Endothelial cell of umbilical vein (primary cell): ENCODE results near the gene OR1I1. TPM values are rescaled to one million over a fixed set of nuclear protein-coding genes. Genes with fewer than 3 reads are reported as not detected.

Experiments
- BruUV-seq: library from RNA; stranded (reverse); fragments of 400-500 nt; replicated peaks from 2 replicates; lab custom pipeline; 2021; lab: Mats Ljungman, UMichigan
- CTCF ChIA-PET: fragments of 300-600, 350-600 bp; sonication (Branson Sonifier 250); formaldehyde crosslinking; loops from one replicate; lab custom pipeline; 2021; ENCODE audit warnings: antibody characterized with exemption, inconsistent platforms; lab: Charles Lee
- POLR2A ChIA-PET: fragments of 300-600, 350-600 bp; sonication (Branson Sonifier 250); formaldehyde crosslinking; loops from one replicate; lab custom pipeline; 2021; ENCODE audit warnings: antibody characterized with exemption, inconsistent platforms; lab: Charles Lee
- DNase-seq: peaks from one replicate; pipeline ENCODE4 v3.0.0-alpha.2; 2011; ENCODE audit warnings: low read depth, low spot score
- FAIRE-seq: peaks from 2 replicates; lab custom pipeline; 2011; peaks lifted over from hg19 to GRCh38; lab: Jason Lieb, UNC
- H2AFZ ChIP-seq: 2 replicates; pipeline ENCODE4 v1.6.0; 2012; ENCODE audit warnings: low read depth, low read length, control low read depth, inconsistent platforms
- H3K27ac ChIP-seq: 2 replicates; pipeline ENCODE4 v1.5.1; 2011; ENCODE audit warnings: low read depth, mild to moderate bottlenecking, control low read depth, low read length, moderate library complexity; ENCODE audit not compliant: insufficient read depth
- H3K27me3 ChIP-seq, 2 experiments: 2 replicates each; pipeline versions ENCODE4 v1.6.0 to v1.6.1; 2011; ENCODE audit warnings: low read length in 2 of 2, mixed read lengths in 1 of 2; ENCODE audit not compliant: control insufficient read depth in 2 of 2, insufficient read depth in 2 of 2
- H3K36me3 ChIP-seq, 2 experiments: 2 replicates in 1 of 2; 3 replicates in 1 of 2; pipeline ENCODE4 v1.5.1; 2011; ENCODE audit warnings: low read length in 2 of 2, mild to moderate bottlenecking in 1 of 2, moderate library complexity in 1 of 2; ENCODE audit not compliant: control insufficient read depth in 2 of 2, insufficient read depth in 2 of 2; ENCODE audit errors: extremely low read depth in 1 of 2
- H3K4me1 ChIP-seq: 3 replicates; pipeline ENCODE4 v1.5.1; 2011; ENCODE audit warnings: mild to moderate bottlenecking, low read length; ENCODE audit not compliant: control insufficient read depth, insufficient read depth; ENCODE audit errors: extremely low read depth
- H3K4me2 ChIP-seq: 2 replicates; pipeline ENCODE4 v1.6.1; 2011; ENCODE audit warnings: low read length, control low read depth, mixed read lengths; ENCODE audit not compliant: insufficient read depth
- H3K4me3 ChIP-seq, 3 experiments: fragments of 200-600 bp in 1 of 3; sonication (generic), shearing (Covaris generic) in 1 of 3; replicated peaks in 1 of 3; 2 replicates each; pipeline ENCODE4 v1.5.1; 2011 to 2016; ENCODE audit warnings: control low read depth in 3 of 3, low read length in 3 of 3, mild to moderate bottlenecking in 2 of 3, inconsistent platforms in 1 of 3, low read depth in 1 of 3, moderate library complexity in 1 of 3; ENCODE audit not compliant: insufficient read depth in 1 of 3
- H3K79me2 ChIP-seq: 2 replicates; pipeline ENCODE4 v1.6.0; 2012; ENCODE audit warnings: low read length, inconsistent platforms; ENCODE audit not compliant: control insufficient read depth, insufficient read depth
- H3K9ac ChIP-seq: replicated peaks from 2 replicates; pipeline ENCODE3; 2011; ENCODE audit warnings: low read length, control low read depth; ENCODE audit not compliant: insufficient read depth; ENCODE audit errors: extremely low read depth
- H3K9me1 ChIP-seq: replicated peaks from 3 replicates; pipeline ENCODE4 v1.6.0; 2011; ENCODE audit warnings: mild to moderate bottlenecking, low read length; ENCODE audit not compliant: control insufficient read depth, insufficient read depth; ENCODE audit errors: extremely low read depth
- H3K9me3 ChIP-seq: replicated peaks from 2 replicates; pipeline ENCODE4 v1.5.1; 2012; ENCODE audit warnings: low read length, inconsistent platforms; ENCODE audit not compliant: control insufficient read depth, insufficient read depth
- H4K20me1 ChIP-seq: replicated peaks from 2 replicates; pipeline ENCODE3; 2011; ENCODE audit warnings: mild to moderate bottlenecking, low read length; ENCODE audit not compliant: control insufficient read depth, insufficient read depth; ENCODE audit errors: extremely low read depth
- CTCF ChIP-seq, 2 donors: IDR thresholded peaks; 1 replicate in 1 of 2; 2 replicates in 1 of 2; pipeline ENCODE4 v1.5.1; 2011; ENCODE audit warnings: low read length in 2 of 2, mild to moderate bottlenecking in 2 of 2, moderate library complexity in 2 of 2, control low read depth in 1 of 2, inconsistent platforms in 1 of 2, low read depth in 1 of 2; ENCODE audit not compliant: insufficient read depth in 1 of 2; ENCODE audit errors: extremely low read depth in 1 of 2
- EZH2 ChIP-seq: IDR thresholded peaks from 2 replicates; pipeline ENCODE4 v1.6.1; 2012; ENCODE audit warnings: borderline replicate concordance, low read depth, mild to moderate bottlenecking, moderate library complexity, low read length, inconsistent platforms; ENCODE audit not compliant: severe bottlenecking
- FOS ChIP-seq: IDR thresholded peaks from 2 replicates; pipeline ENCODE4 v1.6.1; 2011; ENCODE audit warnings: mild to moderate bottlenecking, low read length, moderate library complexity, borderline replicate concordance; ENCODE audit not compliant: insufficient read depth
- GATA2 ChIP-seq: IDR thresholded peaks from 2 replicates; pipeline ENCODE4 v1.7.0; 2011; ENCODE audit warnings: low read depth, mild to moderate bottlenecking, moderate library complexity, mixed read lengths, low read length; ENCODE audit not compliant: insufficient read length, insufficient read depth
- JUN ChIP-seq: IDR thresholded peaks from 2 replicates; pipeline ENCODE4 v1.6.1; 2011; ENCODE audit warnings: borderline replicate concordance, low read depth; ENCODE audit not compliant: insufficient read length, insufficient read depth
- MYC ChIP-seq: IDR thresholded peaks from one replicate; pipeline ENCODE4 v1.6.1; 2011; ENCODE audit warnings: mild to moderate bottlenecking, low read depth, low read length
- POLR2A ChIP-seq: IDR thresholded peaks from 2 replicates; pipeline ENCODE4 v1.6.1; 2012; ENCODE audit warnings: low read depth, mild to moderate bottlenecking, control low read depth, low read length
- POLR2AphosphoS5 ChIP-seq: IDR thresholded peaks from 2 replicates; pipeline ENCODE4 v1.6.1; 2012; ENCODE audit warnings: low read depth, mild to moderate bottlenecking, control low read depth, low read length, moderate library complexity; ENCODE audit not compliant: insufficient read depth
- dilution Hi-C: fragments of 300-500 bp; cut with MboI; formaldehyde crosslinking; loops from one replicate; pipeline ENCODE4 v1.15.0; 2019; ENCODE audit warnings: low sequenced_read_pairs; ENCODE audit not compliant: extremely low pct_ligation_motif_present
- intact Hi-C: fragments of 100-400 bp; cut with micrococcal nuclease; formaldehyde crosslinking; loops from one replicate; pipeline ENCODE4 v1.10.0; 2022
- polyA plus RNA-seq, 4 experiments: library from polyadenylated mRNA; depleted of rRNA in 3 of 4; stranded (reverse) in 3 of 4; unstranded in 1 of 4; fragments of >200 nt; gene quantifications; 2 replicates each; pipeline versions ENCODE4 v1.2.1 to v1.2.3, GENCODE V29; 2011 to 2012; ENCODE audit warnings: missing spikeins in 1 of 4
- total RNA-seq: library from RNA; stranded (reverse); gene quantifications from 2 replicates; pipeline ENCODE4 v1.2.3, GENCODE V29; 2021
- TF ChIP-seq, protein P1 (sequence below): IDR thresholded peaks from 2 replicates; pipeline ENCODE4 v1.6.1; 2011; ENCODE audit not compliant: insufficient read depth, insufficient read length

The OR1I1 gene
- total and polyA plus RNA-seq, 2 donors (not counting 3 experiments of a cell fraction or from before 2014, with no cell fraction given) = not detected

GRCh38 chr19:15137777-15138176 is 55.8 kb downstream of the OR1I1 start:
- Histone ChIP-seq H3K4me1 (no peaks in the 10 kb centered on the region), H3K4me2 (no peak overlapping the region), H3K27ac (no peak overlapping the region), H3K9ac (no peak overlapping the region), H4K20me1 (no peaks in the 10 kb centered on the region), H3K9me1 (no peaks in the 10 kb centered on the region), H3K9me3 (no peaks in the 10 kb centered on the region), H3K4me3 (no peak overlapping the region), H3K79me2 (no peaks in the 10 kb centered on the region), H3K36me3 (no peaks in the 10 kb centered on the region), H2AFZ (no peak overlapping the region), H3K27me3 (no peaks in the 10 kb centered on the region)
- intact Hi-C loops (no loop called here), dilution Hi-C loops (no loop called here)
- no peak for DNase-seq
- no TSS peak for BruUV-seq
- POLR2A ChIA-PET = no interaction called here
- CTCF ChIA-PET = no interaction called here
- FAIRE-seq = no peak
- TF ChIP-seq FOS = no peak
- TF ChIP-seq POLR2A = no peak
- TF ChIP-seq MYC = no peak

DNA sequence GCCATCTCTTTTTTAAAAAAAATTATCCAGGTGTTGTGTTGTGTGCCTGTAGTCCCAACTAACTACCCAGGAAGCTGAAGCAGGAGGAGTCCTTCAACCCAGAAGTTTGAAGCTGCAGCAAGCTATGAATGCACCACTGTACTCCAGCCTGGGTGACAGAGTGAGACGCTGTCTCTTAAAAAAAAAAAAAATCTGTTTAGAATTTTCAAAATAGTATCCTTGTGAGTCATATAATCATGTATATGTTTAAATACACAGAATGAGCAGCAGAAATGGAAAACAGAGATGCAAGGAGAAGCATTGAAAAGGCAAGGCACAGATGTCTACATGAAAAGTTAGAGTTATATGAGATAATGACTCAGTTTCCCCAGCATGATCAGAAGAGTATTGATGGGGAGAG is 56.4 kb downstream of the OR1I1 start:
- Histone ChIP-seq H4K20me1 (no peaks in the 10 kb centered on the region), H3K79me2 (no peaks in the 10 kb centered on the region), H3K4me3 (no peak overlapping the region), H3K9me3 (no peaks in the 10 kb centered on the region), H3K4me2 (no peak overlapping the region), H2AFZ (no peak overlapping the region), H3K9ac (no peak overlapping the region), H3K4me1 (no peaks in the 10 kb centered on the region), H3K27ac (no peak overlapping the region), H3K36me3 (no peaks in the 10 kb centered on the region), H3K27me3 (no peaks in the 10 kb centered on the region), H3K9me1 (no peaks in the 10 kb centered on the region)
- no TSS peak for BruUV-seq
- no peak for TF ChIP-seq CTCF (IDR thresholded peaks at IDR 0.05; ENCODE audit: extremely low read depth in 1 of 2, insufficient read depth in 1 of 2, low read depth in 1 of 2, low read length in 2 of 2)
- no peak for TF ChIP-seq MYC
- no peak for TF ChIP-seq FOS
- TF ChIP-seq POLR2A = no peak
- TF ChIP-seq EZH2 = no peak
- TF ChIP-seq GATA2 = no peak
- TF ChIP-seq POLR2AphosphoS5 = no peak
- no peak for TF ChIP-seq JUN
- TF ChIP-seq, protein P1, sequence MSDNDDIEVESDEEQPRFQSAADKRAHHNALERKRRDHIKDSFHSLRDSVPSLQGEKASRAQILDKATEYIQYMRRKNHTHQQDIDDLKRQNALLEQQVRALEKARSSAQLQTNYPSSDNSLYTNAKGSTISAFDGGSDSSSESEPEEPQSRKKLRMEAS = no peak
- ChIA-PET CTCF (no interaction called here), POLR2A (no interaction called here)
- dilution Hi-C loops = no loop called here
- DNase-seq (no peak), FAIRE-seq (no peak)
- intact Hi-C loops = no loop called here
